AG09319 (cell line): ENCODE measurements around the gene ASPSCR1.

ENCODE experiments used
- DNase-seq: peaks from one replicate; pipeline ENCODE4 v3.0.0-alpha.2; 2010; ENCODE audit warnings: low read depth; ENCODE audit errors: extremely low read depth
- TF ChIP-seq, protein P1 (sequence below): IDR thresholded peaks from 2 replicates; pipeline ENCODE4 v1.5.1; 2011; ENCODE audit warnings: low read depth, mild to moderate bottlenecking, inconsistent platforms, low read length, moderate library complexity

Gene ASPSCR1

DNA sequence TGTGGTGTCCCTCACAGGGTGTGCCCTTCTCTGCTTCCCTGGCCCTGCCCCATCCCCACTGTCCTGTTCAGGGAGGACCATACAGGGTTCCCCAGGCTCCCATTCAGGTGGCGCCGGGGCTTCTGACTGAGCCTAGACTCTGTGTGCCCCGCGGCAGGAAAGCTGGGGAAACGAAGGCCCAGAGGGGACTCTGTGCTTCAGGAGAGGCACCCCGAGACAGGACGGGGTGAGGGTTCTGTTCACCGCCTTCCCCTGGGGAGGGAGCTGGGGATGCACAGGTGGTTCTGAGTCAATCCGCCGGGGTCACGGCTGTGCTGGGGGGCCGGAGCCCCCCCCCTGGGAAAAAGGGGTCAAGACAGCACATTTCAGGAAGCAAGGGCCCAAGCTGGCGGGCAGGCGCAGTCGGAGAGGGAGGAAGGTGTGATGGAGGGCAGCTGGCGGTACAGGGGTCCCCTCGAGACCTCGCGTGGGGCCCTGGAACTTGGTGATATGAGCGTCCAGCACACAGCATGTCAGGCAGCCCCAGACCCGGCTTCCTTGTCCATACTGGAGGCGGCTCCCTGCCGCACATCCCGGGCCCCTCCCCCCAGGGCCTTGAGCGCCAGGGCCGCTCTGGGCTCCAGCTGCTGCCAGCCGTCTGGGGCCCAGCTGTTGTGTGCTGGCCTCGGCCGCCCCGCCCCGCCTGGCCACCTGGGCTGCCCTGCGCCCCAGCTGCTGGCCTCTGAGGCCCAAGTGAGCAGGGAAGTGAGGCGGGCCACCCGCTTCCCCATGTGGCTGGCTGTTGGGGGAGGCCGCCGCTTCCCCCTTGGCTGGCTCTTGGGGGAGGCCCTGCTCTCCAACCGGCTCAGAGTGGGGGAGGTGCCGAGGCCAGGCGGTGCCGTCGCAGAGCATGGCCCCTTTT is 10.8 kb upstream of the ASPSCR1 start:
- DNase-seq = no peak
- TF ChIP-seq, protein P1, sequence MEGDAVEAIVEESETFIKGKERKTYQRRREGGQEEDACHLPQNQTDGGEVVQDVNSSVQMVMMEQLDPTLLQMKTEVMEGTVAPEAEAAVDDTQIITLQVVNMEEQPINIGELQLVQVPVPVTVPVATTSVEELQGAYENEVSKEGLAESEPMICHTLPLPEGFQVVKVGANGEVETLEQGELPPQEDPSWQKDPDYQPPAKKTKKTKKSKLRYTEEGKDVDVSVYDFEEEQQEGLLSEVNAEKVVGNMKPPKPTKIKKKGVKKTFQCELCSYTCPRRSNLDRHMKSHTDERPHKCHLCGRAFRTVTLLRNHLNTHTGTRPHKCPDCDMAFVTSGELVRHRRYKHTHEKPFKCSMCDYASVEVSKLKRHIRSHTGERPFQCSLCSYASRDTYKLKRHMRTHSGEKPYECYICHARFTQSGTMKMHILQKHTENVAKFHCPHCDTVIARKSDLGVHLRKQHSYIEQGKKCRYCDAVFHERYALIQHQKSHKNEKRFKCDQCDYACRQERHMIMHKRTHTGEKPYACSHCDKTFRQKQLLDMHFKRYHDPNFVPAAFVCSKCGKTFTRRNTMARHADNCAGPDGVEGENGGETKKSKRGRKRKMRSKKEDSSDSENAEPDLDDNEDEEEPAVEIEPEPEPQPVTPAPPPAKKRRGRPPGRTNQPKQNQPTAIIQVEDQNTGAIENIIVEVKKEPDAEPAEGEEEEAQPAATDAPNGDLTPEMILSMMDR = no peak

DNA sequence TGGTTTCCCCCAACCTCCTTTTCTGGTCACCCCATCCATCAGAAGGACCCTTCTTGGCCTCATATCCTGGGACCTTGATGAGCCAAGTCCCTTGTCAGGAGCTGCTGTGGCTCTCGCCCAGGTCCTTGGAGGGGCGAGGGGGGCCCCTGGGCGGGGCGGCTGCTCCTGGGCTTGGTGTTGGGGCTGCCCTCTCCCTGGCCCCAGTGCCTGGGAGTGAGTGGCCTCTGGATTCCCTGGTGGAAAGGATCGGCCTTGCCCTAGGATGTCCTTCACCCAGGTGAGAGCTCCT is 10.2 kb upstream of the ASPSCR1 start:
- DNase-seq = no peak
- TF ChIP-seq, protein P1 = no peak

DNA sequence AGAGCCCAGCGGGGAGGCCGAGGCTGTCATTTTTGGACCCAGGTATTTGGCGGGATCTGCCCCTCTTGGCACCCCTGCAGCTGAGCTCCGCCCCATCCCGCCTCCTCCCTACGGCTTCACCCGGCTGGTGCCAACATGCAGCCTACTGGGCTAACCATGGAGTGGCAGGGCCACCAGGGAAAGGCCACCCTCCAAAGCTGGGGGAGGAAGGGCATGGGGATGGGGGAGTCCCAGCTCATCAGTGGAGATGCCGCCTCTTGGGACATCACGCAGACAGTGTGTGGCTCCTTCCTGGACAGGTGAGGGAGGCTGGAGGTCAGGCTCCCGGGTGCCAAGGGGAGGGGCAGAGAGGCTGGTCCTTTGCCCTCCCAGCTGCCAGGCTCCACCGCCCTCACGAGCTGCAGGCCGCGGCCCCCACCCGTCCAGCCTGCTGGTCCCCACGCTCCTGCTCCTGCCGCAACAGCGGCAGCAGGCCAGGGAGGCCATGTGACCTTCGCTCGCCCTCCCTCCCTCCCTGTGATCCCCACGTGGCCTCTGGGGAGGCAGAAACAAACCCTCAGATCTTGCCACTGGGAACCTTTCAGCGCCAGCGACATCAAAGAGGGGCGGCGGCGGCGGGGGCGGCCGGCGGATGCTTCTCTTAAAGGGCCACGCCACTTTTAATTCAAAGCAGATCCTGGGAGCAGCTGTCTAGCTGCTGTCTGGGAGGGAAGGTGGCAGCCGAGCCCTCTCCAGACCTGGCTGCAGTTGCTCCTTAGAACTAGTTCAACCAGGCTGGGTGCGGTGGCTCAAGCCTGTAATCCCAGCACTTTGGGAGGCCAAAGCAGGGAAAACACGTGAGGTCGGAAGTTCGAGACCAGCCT is 9.7 kb upstream of the ASPSCR1 start:
- no peak for DNase-seq
- TF ChIP-seq, protein P1 = no peak

DNA sequence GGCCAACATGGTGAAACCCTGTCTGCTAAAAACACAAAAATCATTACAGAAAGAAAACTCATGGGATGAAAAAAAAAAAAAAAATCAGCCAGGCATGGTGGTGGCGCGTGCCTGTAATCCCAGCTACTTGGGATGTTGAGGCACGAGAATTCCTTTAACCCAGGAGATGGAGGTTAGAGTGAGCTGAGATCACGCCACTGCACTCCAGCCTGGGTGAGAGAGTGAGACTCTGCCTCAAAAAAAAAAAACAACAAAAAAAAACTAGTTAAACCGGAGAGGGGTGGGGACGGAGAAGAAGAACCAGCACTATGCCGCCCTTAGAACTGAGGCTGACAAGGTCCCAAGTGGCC is 9.1 kb upstream of the ASPSCR1 start:
- no peak for DNase-seq
- TF ChIP-seq, protein P1 = no peak

DNA sequence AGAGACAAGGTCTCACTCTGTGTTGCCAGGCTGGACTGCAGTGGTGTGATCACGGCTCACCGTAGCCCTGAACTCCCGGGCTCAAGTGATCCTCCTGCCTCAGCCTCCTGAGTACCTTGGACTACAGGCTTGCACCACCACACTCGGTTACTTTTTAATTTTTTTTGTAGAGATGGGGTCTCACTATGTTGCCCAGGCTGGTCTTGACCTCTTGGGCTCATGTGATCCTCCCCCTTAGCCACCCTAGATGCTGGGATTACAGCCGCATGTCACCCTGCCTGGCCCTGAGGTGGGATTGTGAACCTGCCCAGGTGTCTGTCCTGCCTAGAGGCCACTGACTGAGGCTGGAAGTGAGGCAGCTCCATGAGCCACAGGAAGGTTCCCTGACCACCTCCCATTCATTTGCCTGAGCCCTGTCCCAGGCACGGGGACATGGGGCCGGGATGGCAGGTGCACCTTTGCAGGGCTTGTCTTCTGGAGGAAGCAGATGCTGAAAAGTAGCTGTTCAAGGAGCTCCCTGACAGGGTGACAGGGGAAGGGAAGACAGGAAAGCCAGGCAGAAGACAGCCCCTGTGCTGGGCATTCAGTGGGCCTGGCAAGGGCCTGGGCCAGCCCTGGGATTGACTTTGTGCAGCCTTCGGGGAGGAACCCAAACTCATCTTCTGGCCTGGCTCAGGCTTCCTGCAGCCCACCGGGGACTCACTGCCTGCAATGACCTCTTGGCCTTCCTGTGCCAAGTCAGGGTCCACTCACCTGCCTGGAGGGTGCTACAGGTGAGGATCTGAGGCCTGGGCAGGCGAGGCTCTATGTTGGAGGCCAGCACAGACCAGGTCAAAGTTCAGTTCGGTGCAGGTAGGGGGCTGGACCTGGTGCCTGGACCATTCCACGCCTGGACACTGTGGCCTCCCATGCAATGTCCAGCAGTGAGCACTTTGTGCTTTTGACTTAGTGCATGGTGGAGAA is 8.3 kb upstream of the ASPSCR1 start:
- DNase-seq = no peak
- TF ChIP-seq, protein P1 = no peak

DNA sequence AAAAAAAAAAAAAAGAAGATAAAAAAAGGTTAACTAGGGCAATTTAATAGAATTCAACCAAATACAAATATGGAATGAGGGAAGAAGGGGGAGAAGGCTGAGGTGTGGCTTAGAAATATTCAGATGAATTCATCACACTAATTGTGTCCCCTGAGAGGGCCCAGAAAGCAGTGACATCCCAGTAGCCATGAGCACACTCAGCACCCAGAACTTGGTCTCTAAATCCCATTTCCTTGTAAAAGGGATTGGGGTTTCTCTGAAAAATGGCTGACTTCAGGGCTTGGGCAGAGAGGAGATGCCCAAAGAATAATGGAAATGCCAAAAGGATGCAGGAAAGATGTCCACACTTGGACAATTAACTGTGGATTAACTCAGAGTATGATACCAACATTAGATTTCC is 4.0 kb upstream of the ASPSCR1 start:
- TF ChIP-seq, protein P1 = no peak
- DNase-seq = no peak
